Forelimb muscle (tissue), 1 donor: ENCODE measurements around the gene HOMEZ. TPM values are rescaled to one million over a fixed set of nuclear protein-coding genes. Genes with fewer than 3 reads are reported as not detected.

Source experiments
- polyA plus RNA-seq: library from polyadenylated mRNA; unstranded; fragments of 120-200 nt; gene quantifications from one replicate; pipeline ENCODE4 v1.2.1, GENCODE V29; 2013; ENCODE audit not compliant: insufficient read length

The HOMEZ gene
- polyA plus RNA-seq, 1 donor = 11.1 TPM

Other genes starting within 250 kb of the HOMEZ start
- gene PSMB11, start 243.9 kb downstream of the HOMEZ start, polyA plus RNA-seq = not detected
- 3.8 TPM for gene CDH24, start 228.6 kb downstream of the HOMEZ start, polyA plus RNA-seq
- gene ACIN1, start 191.0 kb downstream of the HOMEZ start, polyA plus RNA-seq = 144 TPM
- 47.4 TPM for gene C14orf119, start 190.6 kb downstream of the HOMEZ start, polyA plus RNA-seq
- not detected for gene CIROP, start 181.1 kb downstream of the HOMEZ start, polyA plus RNA-seq
- gene CEBPE, start 166.9 kb downstream of the HOMEZ start, polyA plus RNA-seq = 0.11 TPM
- 2.9 TPM for gene SLC7A8, start 102.5 kb downstream of the HOMEZ start, polyA plus RNA-seq
- 0.59 TPM for gene RNF212B, start 48.2 kb downstream of the HOMEZ start, polyA plus RNA-seq
- gene PPP1R3E, start 16.7 kb upstream of the HOMEZ start, polyA plus RNA-seq = 18.5 TPM
- gene BCL2L2, start 20.7 kb upstream of the HOMEZ start, polyA plus RNA-seq = 30.9 TPM
- gene PABPN1, start 35.3 kb upstream of the HOMEZ start, polyA plus RNA-seq = 114 TPM
- 23.3 TPM for gene SLC22A17, start 66.8 kb upstream of the HOMEZ start, polyA plus RNA-seq
- 69.2 TPM for gene EFS, start 79.0 kb upstream of the HOMEZ start, polyA plus RNA-seq
- not detected for gene IL25, start 86.7 kb upstream of the HOMEZ start, polyA plus RNA-seq
- gene CMTM5, start 90.9 kb upstream of the HOMEZ start, polyA plus RNA-seq = 1.4 TPM
- gene MYH6, start 122.1 kb upstream of the HOMEZ start, polyA plus RNA-seq = 7.0 TPM
- 932 TPM for gene MYH7, start 149.5 kb upstream of the HOMEZ start, polyA plus RNA-seq
- 35.1 TPM for gene NGDN, start 183.6 kb upstream of the HOMEZ start, polyA plus RNA-seq